Mesendoderm (in vitro differentiated cells): ENCODE data around the gene CUX1.

Experiments used
- DNase-seq: peaks from one replicate; pipeline ENCODE4 v3.0.0; 2013
- H2AK5ac ChIP-seq: 2 replicates; pipeline ENCODE4 v1.6.1; 2013; ENCODE audit warnings: low read length, inconsistent platforms
- H2BK120ac ChIP-seq: 2 replicates; pipeline ENCODE4 v1.6.1; 2013; ENCODE audit warnings: low read depth, mild to moderate bottlenecking, low read length, moderate library complexity, mixed read lengths
- H2BK15ac ChIP-seq: replicated peaks from 2 replicates; pipeline ENCODE4 v1.6.1; 2013; ENCODE audit warnings: low read depth, mild to moderate bottlenecking, moderate library complexity
- H2BK5ac ChIP-seq: 2 replicates; pipeline ENCODE4 v1.6.1; 2013; ENCODE audit warnings: low read length, inconsistent platforms
- H3K18ac ChIP-seq: 2 replicates; pipeline ENCODE4 v1.6.1; 2013; ENCODE audit warnings: mild to moderate bottlenecking, low read length, mixed read lengths
- H3K23ac ChIP-seq: one replicate; pipeline ENCODE4 v1.6.1; 2013; ENCODE audit warnings: low read length
- H3K27ac ChIP-seq: 2 replicates; pipeline ENCODE4 v1.5.1; 2013; ENCODE audit warnings: low read depth, mild to moderate bottlenecking, inconsistent platforms, low read length, moderate library complexity
- H3K27me3 ChIP-seq: 2 replicates; pipeline ENCODE4 v1.6.1; 2013; ENCODE audit warnings: low read length, control low read depth, mild to moderate bottlenecking, inconsistent platforms; ENCODE audit not compliant: insufficient read depth, poor library complexity
- H3K36me3 ChIP-seq: 2 replicates; pipeline ENCODE4 v1.6.1; 2013; ENCODE audit warnings: low read length, inconsistent platforms; ENCODE audit not compliant: control insufficient read depth, insufficient read depth
- H3K4ac ChIP-seq: one replicate; pipeline ENCODE4 v1.6.1; 2013; ENCODE audit warnings: low read depth, mild to moderate bottlenecking, low read length, moderate library complexity
- H3K4me1 ChIP-seq: 2 replicates; pipeline ENCODE4 v1.6.1; 2013; ENCODE audit warnings: low read depth, low read length, inconsistent platforms; ENCODE audit not compliant: control insufficient read depth
- H3K4me2 ChIP-seq: 2 replicates; pipeline ENCODE4 v1.6.1; 2013; ENCODE audit warnings: low read length
- H3K4me3 ChIP-seq: 2 replicates; pipeline ENCODE4 v1.5.1; 2013; ENCODE audit warnings: mild to moderate bottlenecking, low read length
- H3K56ac ChIP-seq: one replicate; pipeline ENCODE4 v1.6.1; 2013; ENCODE audit warnings: low read length
- H3K79me1 ChIP-seq: 2 replicates; pipeline ENCODE4 v1.6.1; 2013; ENCODE audit warnings: low read length, inconsistent platforms
- H3K79me2 ChIP-seq: 2 replicates; pipeline ENCODE4 v1.6.1; 2013; ENCODE audit warnings: mild to moderate bottlenecking, low read length; ENCODE audit not compliant: control insufficient read depth, insufficient read depth
- H3K9ac ChIP-seq: 2 replicates; pipeline ENCODE4 v1.6.1; 2013; ENCODE audit warnings: low read length, inconsistent platforms
- H4K5ac ChIP-seq: one replicate; pipeline ENCODE4 v1.6.1; 2013; ENCODE audit warnings: low read length
- H4K8ac ChIP-seq: one replicate; pipeline ENCODE4 v1.6.1; 2013; ENCODE audit warnings: low read depth, mild to moderate bottlenecking, control low read depth, low read length, moderate library complexity
- WGBS: extraction: QIAGEN DNeasy Blood & Tissue Kit; methylation state at CpG from one replicate; pipeline ENCODE4 v1.1.7; 2013; ENCODE audit warnings: low lambda C conversion rate, missing lambda C conversion rate; ENCODE audit not compliant: insufficient coverage; ENCODE audit errors: extremely low coverage; 5-methylcytosine and 5-hydroxymethylcytosine counted together

Gene CUX1

DNA sequence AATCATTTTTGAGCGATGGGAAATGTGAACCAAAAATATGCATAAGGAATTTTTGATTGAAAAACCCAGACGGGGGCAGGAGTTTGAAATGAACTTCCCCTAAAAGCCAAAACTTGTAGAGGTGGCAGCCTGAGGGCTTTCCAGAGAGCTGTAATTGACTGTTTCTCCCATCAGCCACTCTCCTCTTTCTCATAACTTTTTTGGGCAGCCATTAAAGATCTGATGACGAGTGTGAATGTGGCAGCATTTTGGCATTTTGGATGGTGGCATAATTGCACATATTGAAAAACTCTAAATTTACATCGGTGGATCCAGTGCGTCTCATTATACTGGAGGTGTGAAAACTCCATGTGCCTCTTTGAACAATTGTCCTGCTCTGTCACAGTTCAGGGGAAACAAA lies 159.0 kb downstream of the CUX1 start:
- no peak for DNase-seq
- Histone ChIP-seq H3K36me3 (no peaks in the 10 kb centered on the region), H3K27ac (no peak overlapping the region), H2BK15ac (no peak overlapping the region), H3K4me3 (no peak overlapping the region), H3K56ac (no peak overlapping the region), H2BK5ac (no peak overlapping the region), H2AK5ac (no peak overlapping the region), H3K27me3 (no peaks in the 10 kb centered on the region), H3K9ac (no peak overlapping the region), H3K79me2 (peaks cover 25% of the 10 kb centered on the region), H3K79me1 (peaks cover 25% of the 10 kb centered on the region), H2BK120ac (no peak overlapping the region), H3K4me2 (no peak overlapping the region), H3K4ac (no peak overlapping the region), H3K4me1 (peaks cover 1% of the 10 kb centered on the region), H3K18ac (no peak overlapping the region), H4K5ac (no peak overlapping the region), H4K8ac (no peak overlapping the region), H3K23ac (no peak overlapping the region)
- no CpG with 5 or more reads among the region's 5 CpGs for WGBS

- no peak overlapping the region for H3K27ac ChIP-seq
- H3K79me2 ChIP-seq: peaks cover 25% of the 10 kb centered on the region
- no peaks in the 10 kb centered on the region for H3K27me3 ChIP-seq
- H3K36me3 ChIP-seq: no peaks in the 10 kb centered on the region
- H2AK5ac ChIP-seq: no peak overlapping the region
- no peak for DNase-seq
- no peak overlapping the region for H4K8ac ChIP-seq
- no peak overlapping the region for H3K4me3 ChIP-seq
- H3K79me1 ChIP-seq: peaks cover 24% of the 10 kb centered on the region
- H4K5ac ChIP-seq: no peak overlapping the region
- H3K18ac ChIP-seq: no peak overlapping the region
- H2BK5ac ChIP-seq: no peak overlapping the region
- H3K23ac ChIP-seq: no peak overlapping the region
- no peak overlapping the region for H3K56ac ChIP-seq
- no peak overlapping the region for H2BK120ac ChIP-seq
- no peak overlapping the region for H3K9ac ChIP-seq
- H3K4me2 ChIP-seq: no peak overlapping the region
- no peak overlapping the region for H2BK15ac ChIP-seq
- peaks cover 1% of the 10 kb centered on the region for H3K4me1 ChIP-seq
- WGBS: no CpG with 5 or more reads among the region's 4 CpGs
- H3K4ac ChIP-seq: no peak overlapping the region
Measured at GRCh38 chr7:101977249-101977648, 159.8 kb downstream of the CUX1 start.

DNA sequence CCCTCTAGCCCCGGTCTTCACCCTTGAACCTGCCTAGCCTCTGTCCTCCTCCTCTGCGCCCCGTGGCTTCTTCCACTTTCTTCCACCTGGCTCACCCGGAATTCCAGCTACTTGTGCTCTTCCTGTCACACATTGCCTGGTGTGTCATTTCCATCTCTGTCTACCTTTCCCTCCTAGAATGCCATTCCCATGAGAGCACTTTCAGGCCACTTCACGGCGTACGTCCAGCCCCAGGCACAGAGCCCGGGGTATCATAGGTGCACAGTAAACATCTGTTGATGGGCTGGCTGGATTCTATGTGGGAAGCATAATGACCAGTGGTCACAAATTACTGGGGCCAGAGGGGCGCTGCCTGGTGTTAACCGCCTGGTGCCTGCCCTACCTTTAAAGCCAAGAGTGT lies 161.3 kb downstream of the CUX1 start:
- WGBS: no CpG with 5 or more reads among the region's 10 CpGs
- Histone ChIP-seq H3K18ac (no peak overlapping the region), H3K23ac (no peak overlapping the region), H3K4me3 (no peak overlapping the region), H3K79me2 (peaks cover 32% of the 10 kb centered on the region), H3K4ac (no peak overlapping the region), H3K56ac (no peak overlapping the region), H3K36me3 (no peaks in the 10 kb centered on the region), H3K79me1 (peaks cover 22% of the 10 kb centered on the region), H4K8ac (no peak overlapping the region), H3K4me2 (no peak overlapping the region), H2AK5ac (no peak overlapping the region), H3K4me1 (peaks cover 1% of the 10 kb centered on the region), H2BK120ac (no peak overlapping the region), H3K27ac (no peak overlapping the region), H2BK5ac (no peak overlapping the region), H4K5ac (no peak overlapping the region), H3K9ac (no peak overlapping the region), H3K27me3 (no peaks in the 10 kb centered on the region), H2BK15ac (no peak overlapping the region)
- DNase-seq: no peak

- H3K18ac ChIP-seq: no peak overlapping the region
Measured at GRCh38 chr7:101983147-101983811, 165.9 kb downstream of the CUX1 start.

DNA sequence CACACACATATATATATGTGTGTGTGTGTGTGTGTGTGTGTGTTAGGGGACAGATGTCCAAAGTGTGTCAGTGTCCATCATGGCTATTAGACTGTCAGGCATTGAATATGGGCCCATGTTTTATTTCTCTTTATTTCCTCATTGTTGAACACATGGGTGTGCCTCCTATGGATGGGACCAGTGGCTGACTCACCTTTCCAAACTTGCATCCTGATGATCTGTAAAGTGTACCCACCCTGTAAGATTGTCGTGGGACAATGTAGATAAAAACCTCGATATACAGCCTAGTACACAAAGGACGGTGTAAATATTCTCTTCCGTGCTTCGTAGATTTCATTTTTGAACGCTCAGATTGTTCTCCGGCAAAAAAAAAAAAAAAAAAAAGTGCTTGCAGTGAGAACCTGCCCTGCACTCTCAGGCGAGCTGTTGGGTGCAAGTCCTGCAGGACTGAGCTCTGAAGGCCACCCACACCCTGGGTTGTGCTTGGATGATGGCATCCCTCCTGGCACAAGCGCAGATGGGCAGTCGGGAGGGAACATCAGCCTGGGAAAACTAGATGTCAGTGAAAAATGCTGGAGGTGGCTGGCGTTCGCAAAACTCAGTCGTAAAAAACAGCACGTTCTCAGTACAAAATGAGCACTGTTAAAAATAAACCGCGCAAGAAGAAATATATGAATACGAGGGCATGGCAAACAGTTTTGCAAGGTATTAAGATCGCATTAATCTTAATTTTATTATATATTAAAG lies 166.9 kb downstream of the CUX1 start:
- H4K5ac ChIP-seq: no peak overlapping the region
- no peak overlapping the region for H3K4me3 ChIP-seq
- no peak overlapping the region for H3K4ac ChIP-seq
- H2BK120ac ChIP-seq: no peak overlapping the region
- no peak overlapping the region for H3K9ac ChIP-seq
- H3K4me2 ChIP-seq: no peak overlapping the region
- H3K27ac ChIP-seq: no peak overlapping the region
- H2BK5ac ChIP-seq: no peak overlapping the region
- H3K18ac ChIP-seq: no peak overlapping the region
- no peaks in the 10 kb centered on the region for H3K27me3 ChIP-seq
- H2AK5ac ChIP-seq: no peak overlapping the region
- peak overlapping the region; percentile 52 for H3K56ac ChIP-seq
- no peak overlapping the region for H4K8ac ChIP-seq
- no peaks in the 10 kb centered on the region for H3K4me1 ChIP-seq
- peaks cover 34% of the 10 kb centered on the region for H3K79me2 ChIP-seq
- no peak overlapping the region for H2BK15ac ChIP-seq
- H3K23ac ChIP-seq: no peak overlapping the region
- WGBS: no CpG with 5 or more reads among the region's 18 CpGs
- H3K36me3 ChIP-seq: no peaks in the 10 kb centered on the region
- no peak for DNase-seq
- H3K79me1 ChIP-seq: peaks cover 26% of the 10 kb centered on the region

More at GRCh38 chr7:101983147-101983811, 165.9 kb downstream of the CUX1 start:
- H2BK15ac ChIP-seq: no peak overlapping the region
- no peak overlapping the region for H4K8ac ChIP-seq
- H2AK5ac ChIP-seq: no peak overlapping the region
- H3K4ac ChIP-seq: no peak overlapping the region
- H2BK120ac ChIP-seq: no peak overlapping the region
- no peaks in the 10 kb centered on the region for H3K36me3 ChIP-seq
- DNase-seq: no peak
- H4K5ac ChIP-seq: no peak overlapping the region
- no peak overlapping the region for H3K23ac ChIP-seq
- no peak overlapping the region for H2BK5ac ChIP-seq
- no peaks in the 10 kb centered on the region for H3K27me3 ChIP-seq
- no CpG with 5 or more reads among the region's 4 CpGs for WGBS
- H3K79me1 ChIP-seq: peaks cover 28% of the 10 kb centered on the region
- no peak overlapping the region for H3K4me3 ChIP-seq
- no peak overlapping the region for H3K27ac ChIP-seq
- H3K4me2 ChIP-seq: no peak overlapping the region
- peaks cover 40% of the 10 kb centered on the region for H3K79me2 ChIP-seq
- H3K56ac ChIP-seq: no peak overlapping the region
- no peak overlapping the region for H3K9ac ChIP-seq
- no peaks in the 10 kb centered on the region for H3K4me1 ChIP-seq
